Stimulated activated naive CD4-positive, alpha-beta T cell (primary cell): ENCODE measurements around the gene CPEB4.

Experiments used
- DNase-seq, 6 experiments: peaks; one replicate each; lab custom pipeline; 2025; lab: John Stamatoyannopoulos, UW

CPEB4 gene

GRCh38 chr5:173913686-173914321 is 25.7 kb downstream of the CPEB4 start:
- DNase-seq = no peak

GRCh38 chr5:173915310-173916014 is 27.3 kb downstream of the CPEB4 start:
- no peak for DNase-seq

DNA sequence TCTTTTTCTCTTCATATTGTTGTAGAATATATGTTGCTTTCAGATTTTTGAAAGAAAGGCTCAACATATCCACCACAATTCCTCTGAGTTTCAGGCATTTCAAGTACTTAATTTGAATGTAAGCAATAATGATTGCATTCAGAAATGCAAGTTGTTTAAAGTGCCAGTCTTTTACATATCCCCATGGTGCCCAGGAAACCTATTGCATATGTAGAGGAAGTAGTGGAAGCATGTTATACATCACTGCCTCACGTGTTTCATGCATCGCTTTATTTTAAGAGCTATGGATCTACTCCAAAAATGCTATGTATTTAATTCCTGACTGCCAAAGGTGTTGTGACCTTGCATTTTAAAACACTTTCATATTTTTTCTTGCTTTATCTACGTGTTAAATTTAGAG is 28.1 kb downstream of the CPEB4 start:
- no peak for DNase-seq

GRCh38 chr5:173917788-173918786 is 29.9 kb downstream of the CPEB4 start:
- peak; percentile 17 to 97 (median 69) for DNase-seq

DNA sequence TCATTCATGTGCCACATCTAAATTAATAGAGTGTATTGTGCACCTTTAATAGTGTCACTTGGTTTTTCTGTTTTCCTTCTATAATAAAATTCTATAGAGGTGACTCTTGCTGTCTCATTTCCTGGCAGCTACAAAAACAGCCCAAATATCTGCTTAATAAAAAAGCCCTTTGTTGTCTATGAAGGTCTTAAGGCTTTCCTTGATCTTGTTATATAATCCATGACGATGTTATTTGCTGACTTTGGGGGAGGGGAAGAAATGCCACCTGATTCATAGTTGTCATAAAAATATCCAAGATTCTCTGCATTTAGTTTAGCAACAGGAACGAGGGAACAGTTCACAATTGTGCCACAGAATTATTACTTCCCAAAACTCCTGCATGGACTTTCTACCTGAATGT is 31.3 kb downstream of the CPEB4 start:
- DNase-seq = no peak

DNA sequence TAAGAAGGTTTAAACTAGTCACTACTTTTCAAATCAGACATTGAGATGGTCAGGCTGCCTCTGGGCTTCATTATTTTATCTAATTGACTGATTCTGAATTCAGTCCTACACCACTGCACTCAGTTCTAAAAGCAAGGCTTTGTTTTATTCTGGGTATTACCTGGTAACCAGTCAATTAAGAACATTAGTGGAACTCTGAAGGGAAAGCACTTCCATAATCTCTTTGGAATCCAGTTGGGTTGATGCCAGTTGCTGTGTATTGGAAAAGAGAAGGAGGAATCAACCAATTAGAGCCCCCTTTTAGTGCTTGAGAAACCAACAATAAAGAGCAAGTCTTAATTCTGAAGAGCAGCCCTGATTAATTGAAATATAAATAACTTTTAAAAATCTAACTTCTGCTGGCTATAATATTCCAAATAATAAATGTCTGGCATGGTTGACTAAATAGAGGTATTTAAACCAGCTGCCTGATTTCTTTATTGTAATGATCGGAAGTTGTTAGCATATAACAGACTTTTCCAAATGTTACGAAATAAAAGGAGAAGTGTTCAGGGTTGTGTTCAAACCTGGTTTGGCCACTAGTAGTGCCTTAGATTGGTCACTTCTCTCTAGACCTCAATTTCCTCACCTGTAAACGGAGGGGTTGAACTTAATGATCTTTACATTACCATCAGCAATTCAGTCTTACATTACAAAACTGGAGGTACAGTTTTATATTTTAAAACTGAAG is 32.0 kb downstream of the CPEB4 start:
- DNase-seq = no peak

DNA sequence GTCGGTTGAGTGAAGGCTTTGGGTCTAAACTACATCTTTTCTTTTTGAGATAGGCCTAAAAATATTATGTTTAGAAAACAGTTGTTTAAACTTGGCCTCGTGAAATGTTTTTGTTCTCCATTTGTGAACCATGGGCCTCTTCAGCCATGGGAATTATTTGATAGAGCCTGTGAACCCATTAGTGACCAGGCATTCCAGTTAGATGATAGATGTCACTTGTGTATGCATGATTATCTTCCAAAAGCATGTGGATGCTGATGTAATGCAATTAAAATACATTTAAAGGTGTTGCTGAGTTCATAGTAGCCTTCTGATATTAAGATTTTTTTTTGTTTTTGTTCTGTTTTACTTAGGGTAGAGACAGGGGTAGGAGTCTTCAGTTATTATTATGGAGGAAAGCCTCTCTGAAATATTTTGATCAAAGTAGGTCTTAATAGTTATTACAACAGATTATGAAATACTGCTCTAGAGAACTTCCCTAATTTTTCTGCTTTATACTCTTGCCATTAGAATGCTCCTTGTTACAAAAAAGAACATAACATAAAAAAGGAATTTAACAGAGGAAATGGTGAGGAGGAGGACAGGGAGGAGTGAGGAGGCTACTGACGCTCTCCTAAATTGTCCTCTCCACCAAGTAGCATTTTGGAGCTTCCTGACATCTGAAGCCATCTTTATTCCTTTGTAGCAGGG is 32.9 kb downstream of the CPEB4 start:
- no peak for DNase-seq

DNA sequence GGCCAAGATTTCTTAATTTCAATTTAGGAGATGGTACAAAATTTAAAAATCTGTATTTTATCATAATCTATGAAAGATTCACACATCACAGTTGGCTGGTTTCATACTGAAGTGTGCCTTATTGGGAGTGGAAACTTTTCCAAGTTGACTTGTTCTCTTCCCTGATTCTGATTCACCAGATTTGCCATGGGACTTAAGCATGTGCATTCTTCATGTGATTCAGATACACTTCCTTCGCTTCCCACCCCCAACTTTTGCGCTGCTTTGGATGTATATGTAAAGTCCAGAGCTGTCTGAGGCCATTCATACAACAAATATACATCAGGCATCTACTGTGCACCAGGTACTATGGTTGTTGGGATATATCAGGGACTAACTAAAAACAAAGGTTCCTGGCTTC is 34.4 kb downstream of the CPEB4 start:
- no peak for DNase-seq

DNA sequence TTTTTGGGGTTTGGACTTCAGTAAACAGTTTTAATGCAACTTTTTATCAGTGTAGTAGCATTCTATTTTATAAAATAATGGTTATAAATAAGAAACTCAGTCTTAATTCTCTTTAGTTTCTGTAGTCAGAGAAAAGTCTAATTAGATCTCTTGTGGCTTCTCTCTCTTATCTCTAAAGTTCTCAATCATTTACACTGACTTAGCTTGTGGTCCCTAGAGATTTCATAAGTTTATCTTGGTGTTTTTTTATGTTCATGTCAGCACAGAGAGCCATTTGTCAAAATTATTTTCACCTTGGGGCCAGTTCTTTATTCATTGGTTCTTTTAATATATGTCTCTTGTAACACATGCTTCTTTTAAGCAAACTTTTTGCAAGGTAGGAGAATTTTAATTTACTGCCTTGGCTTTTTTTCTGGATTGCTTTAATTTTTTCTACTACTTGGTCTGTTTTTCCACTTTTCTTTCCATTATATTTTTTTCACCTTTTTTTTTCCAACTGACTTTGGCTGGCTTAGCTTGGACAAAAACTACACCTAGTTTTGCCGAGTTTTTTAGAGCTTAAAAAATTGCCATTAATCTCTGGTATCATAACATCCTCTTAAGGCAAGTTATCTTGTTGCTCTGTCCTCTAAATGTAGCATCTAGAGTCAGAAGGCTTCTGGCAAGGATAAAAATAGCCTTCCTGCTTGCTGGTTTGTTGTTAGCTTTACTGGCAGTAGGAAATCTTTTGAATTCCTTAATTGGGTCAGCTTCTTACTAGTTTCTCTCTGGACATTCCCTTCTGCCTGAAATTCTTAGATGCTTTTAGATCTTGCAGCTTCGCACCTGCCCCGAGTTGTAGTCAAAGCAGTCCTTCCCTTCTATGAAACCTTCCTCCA is 35.3 kb downstream of the CPEB4 start:
- DNase-seq = no peak

DNA sequence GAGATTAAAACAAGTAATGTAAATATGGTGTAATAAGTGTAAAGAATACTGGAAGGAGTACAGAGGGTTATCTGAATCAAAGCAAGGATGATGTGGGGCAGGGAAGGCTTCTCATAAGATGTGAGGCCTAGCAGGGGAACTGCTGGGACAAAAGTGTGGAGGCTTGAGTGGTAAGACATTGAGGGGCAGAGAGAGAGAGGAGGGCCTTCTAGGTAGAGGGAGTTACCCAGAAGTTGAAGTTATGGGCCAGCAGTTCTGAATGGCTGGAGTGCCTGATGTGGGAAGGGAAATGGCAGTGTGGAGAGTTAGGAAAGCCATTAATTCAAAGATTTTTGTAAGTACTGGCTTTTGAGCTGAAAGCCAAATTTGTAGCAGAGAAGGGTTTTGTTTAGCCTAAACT is 36.8 kb downstream of the CPEB4 start:
- no peak for DNase-seq

- DNase-seq = peak in 5 of 6 experiments; percentile 4 to 39 (median 17)
Observed at GRCh38 chr5:173925449-173926071, 37.4 kb downstream of the CPEB4 start.

DNA sequence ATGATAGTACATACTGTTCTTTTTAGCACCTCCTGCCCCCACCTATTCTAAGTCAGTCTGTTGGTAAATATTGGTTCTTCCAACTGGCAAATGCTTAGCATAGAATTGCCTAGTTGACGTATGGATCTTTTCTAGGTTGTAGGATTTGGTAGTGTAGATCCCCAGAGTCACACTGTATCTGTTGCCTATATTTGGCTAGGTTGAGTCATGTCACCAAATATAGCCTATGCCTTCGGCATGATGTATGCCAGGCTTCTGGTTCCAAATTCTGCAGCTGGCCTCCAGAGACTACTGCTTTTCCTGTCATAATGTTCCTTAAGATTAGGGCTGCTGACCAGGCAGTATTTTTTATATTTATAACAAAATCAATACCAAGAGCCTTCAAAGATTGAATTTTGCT is 38.2 kb downstream of the CPEB4 start:
- no peak for DNase-seq

DNA sequence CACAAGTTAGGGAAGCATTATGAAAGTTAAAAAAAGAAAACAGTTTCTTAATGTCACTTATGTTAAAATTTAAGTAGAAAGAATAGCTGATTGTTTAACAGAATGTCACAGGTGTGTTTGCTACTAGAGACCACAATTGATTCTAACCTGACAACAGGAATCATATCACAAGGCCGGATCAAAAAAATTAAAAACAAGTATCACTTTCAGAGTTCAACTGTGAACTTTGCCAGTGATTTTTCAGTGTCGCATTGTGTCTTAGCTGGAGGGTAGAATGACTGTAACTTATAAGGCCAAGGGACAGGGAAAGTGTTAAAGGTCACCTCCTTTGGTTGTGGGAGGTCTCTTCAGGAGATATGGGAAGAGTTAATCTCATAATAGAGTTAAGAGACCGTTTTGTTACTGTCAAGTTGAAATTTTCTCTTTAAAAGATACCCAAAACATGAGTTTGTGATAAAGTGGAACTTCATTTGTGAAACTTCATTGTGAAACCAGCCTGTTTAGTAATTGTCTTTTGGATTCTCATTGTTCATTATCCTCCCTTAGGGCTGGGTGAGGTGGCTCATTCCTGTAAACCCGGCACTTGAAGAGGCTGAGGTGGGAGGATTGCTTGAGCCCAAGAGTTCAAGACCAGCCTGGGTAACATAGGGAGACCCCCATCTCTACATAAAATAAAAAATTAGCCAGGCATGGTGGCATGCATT is 40.9 kb downstream of the CPEB4 start:
- DNase-seq = no peak

DNA sequence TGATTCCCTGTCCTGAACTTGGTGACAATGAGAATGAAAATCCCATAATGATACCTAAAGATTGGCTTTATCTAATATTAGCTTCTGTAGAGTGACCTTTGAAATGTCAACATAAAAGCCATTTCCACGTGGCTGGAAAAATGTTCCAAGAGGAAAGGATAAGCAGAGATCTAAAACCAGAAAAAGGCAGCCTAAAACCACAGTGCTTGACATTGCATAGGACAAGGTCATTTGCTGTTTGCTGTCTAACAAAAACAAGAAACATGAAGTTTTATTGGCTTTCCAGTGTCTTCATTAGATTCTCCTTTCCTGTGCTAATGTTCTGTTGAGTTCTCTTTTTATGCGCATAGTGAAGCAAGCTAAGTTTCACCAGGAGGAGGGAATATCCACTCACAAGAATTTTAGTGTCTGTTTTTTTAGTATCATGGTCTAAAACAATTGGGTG is 44.6 kb downstream of the CPEB4 start:
- DNase-seq = no peak

DNA sequence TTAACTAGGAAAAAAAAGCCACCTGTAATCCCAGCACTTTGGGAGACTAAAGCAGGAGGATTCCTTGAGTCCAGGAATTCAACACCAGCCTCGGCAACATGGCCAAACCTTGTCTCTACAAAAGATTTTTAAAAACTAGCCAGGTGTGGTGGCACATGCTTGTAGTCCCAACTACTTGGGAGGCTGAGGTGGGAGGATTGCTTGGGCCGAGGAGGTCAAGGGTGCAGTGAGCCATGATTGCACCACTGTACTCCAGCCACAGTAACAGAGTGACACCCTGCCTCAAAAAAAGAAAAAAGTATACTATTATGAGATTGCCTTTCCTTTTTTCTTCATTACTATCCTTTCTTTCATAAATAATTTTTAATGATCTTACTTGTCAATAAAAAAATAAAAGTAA is 45.8 kb downstream of the CPEB4 start:
- DNase-seq = no peak

DNA sequence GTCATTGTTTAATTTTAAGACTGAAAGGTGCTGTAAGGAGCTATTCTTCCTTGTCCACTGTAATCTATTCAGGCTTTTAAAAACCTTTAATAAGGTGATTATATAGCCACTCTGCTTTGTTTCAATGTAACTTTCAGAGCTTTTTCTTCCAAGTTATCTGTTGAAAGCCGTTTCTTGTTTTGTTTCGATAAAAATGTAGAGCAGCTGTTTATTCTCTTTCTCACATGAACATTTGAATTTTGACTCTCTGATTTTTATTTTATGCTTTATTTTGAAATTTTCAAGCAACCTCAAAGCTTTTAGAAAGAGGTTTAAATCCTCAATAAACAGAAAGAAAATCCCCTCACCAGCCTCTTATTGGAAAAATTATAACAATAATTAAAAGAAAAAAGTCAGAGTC is 47.2 kb downstream of the CPEB4 start:
- no peak for DNase-seq

GRCh38 chr5:173940269-173940668 is 52.1 kb downstream of the CPEB4 start:
- no peak for DNase-seq

DNA sequence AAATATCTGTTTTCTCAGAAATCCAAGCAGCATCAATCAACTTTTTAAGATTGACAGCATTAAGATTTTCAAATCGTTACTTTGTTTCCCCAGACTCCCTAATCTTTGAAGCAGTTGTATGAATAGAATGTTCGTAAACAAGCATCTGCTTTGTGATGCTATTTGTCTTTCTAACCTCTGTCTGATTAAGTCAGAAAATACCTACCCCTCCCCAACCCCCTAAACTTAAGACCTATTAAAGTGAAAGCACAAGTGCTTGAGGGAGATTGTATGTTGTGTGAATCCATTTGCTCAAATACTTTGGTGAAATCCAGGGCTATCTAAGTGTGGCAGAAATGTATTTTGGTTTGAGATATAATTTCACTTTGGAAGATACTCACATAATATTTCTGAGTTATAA is 53.0 kb downstream of the CPEB4 start:
- no peak for DNase-seq

- no peak for DNase-seq
Observed at GRCh38 chr5:173941758-173942401, 53.7 kb downstream of the CPEB4 start.
